Smooth muscle cell (in vitro differentiated cells): Measurements from ENCODE around the gene SPIRE2. TPM values are rescaled to one million over a fixed set of nuclear protein-coding genes. Genes with fewer than 3 reads are reported as not detected.

ENCODE experiments used
- DNase-seq: peaks from one replicate; lab custom pipeline; 2025; ENCODE audit not compliant: unreplicated experiment; lab: John Stamatoyannopoulos, UW
- H2AFZ ChIP-seq: fragments of 200-600 bp; sonication (generic); 2 replicates; pipeline ENCODE4 v1.6.0; 2016; ENCODE audit warnings: antibody characterized with exemption, low read depth, mild to moderate bottlenecking
- H3F3A ChIP-seq: fragments of 200-600 bp; sonication (generic); 2 replicates; pipeline ENCODE4 v1.6.0; 2017; ENCODE audit warnings: antibody characterized with exemption, low read depth
- H3K27ac ChIP-seq: fragments of 200-600 bp; sonication (generic); 2 replicates; pipeline ENCODE4 v1.5.1; 2016; ENCODE audit warnings: low read depth, mild to moderate bottlenecking
- H3K27me3 ChIP-seq: fragments of 200-600 bp; sonication (generic); 2 replicates; pipeline ENCODE4 v1.6.1; 2016; ENCODE audit warnings: low read depth, mild to moderate bottlenecking
- H3K36me3 ChIP-seq: fragments of 200-600 bp; sonication (generic); 2 replicates; pipeline ENCODE4 v1.5.1; 2016; ENCODE audit warnings: low read depth
- H3K4me1 ChIP-seq: fragments of 200-600 bp; sonication (generic); 2 replicates; pipeline ENCODE4 v1.5.1; 2016; ENCODE audit warnings: low read depth
- H3K4me2 ChIP-seq: fragments of 200-600 bp; sonication (generic); 2 replicates; pipeline ENCODE4 v1.6.0; 2016; ENCODE audit warnings: mild to moderate bottlenecking
- H3K4me3 ChIP-seq: fragments of 200-600 bp; sonication (generic); 2 replicates; pipeline ENCODE4 v1.5.1; 2016; ENCODE audit warnings: mild to moderate bottlenecking
- H3K79me2 ChIP-seq: fragments of 200-600 bp; sonication (generic); 2 replicates; pipeline ENCODE4 v1.6.0; 2016; ENCODE audit warnings: low read depth, mild to moderate bottlenecking
- H3K9ac ChIP-seq: fragments of 200-600 bp; sonication (generic); 2 replicates; pipeline ENCODE4 v1.6.0; 2016; ENCODE audit warnings: low read depth
- H3K9me3 ChIP-seq: fragments of 200-600 bp; sonication (generic); replicated peaks from 2 replicates; pipeline ENCODE4 v1.5.1; 2016; ENCODE audit warnings: low read depth
- H4K20me1 ChIP-seq: fragments of 200-600 bp; sonication (generic); 2 replicates; pipeline ENCODE4 v1.6.0; 2016; ENCODE audit warnings: low read depth
- CTCF ChIP-seq: fragments of 200-600 bp; sonication (generic); IDR thresholded peaks from 2 replicates; pipeline ENCODE4 v1.5.1; 2017; ENCODE audit warnings: borderline replicate concordance, mild to moderate bottlenecking, antibody characterized with exemption; ENCODE audit not compliant: insufficient read depth, poor library complexity, severe bottlenecking
- WGBS: methylation state at CpG from one replicate; pipeline ENCODE4 v1.1.7; 2016; ENCODE audit warnings: low lambda C conversion rate; 5-methylcytosine and 5-hydroxymethylcytosine counted together
- polyA plus RNA-seq: library from polyadenylated mRNA; unstranded; fragments of >200 nt; fragmentation: Nextera tagmentation; extraction: Ambion mirVana; gene quantifications from 2 replicates; pipeline ENCODE4 v1.2.1, GENCODE V29; 2016
- total RNA-seq: library from RNA; depleted of rRNA; stranded (reverse); fragments of >200 nt; gene quantifications from 2 replicates; pipeline ENCODE4 v1.2.3, GENCODE V29; 2014

SPIRE2 gene
- total RNA-seq, result 1.1 and 1.4 TPM in 2 replicates
- polyA plus RNA-seq, result 1.1 and 2.2 TPM in 2 replicates

GRCh38 chr16:89828199-89828869, at the start of gene SPIRE2:
Gene SPIRE2 (plus strand): TSS chr16:89828475. CDS start chr16:89828551, 76 bp downstream.
- Histone ChIP-seq H3K27me3 (no peaks in the 10 kb centered on the region), H3K9ac (no peak within 1 kb of the TSS), H3K4me1 (no peaks in the 10 kb centered on the region), H3K9me3 (no peaks in the 10 kb centered on the region), H3K27ac (no peak within 1 kb of the TSS), H3K79me2 (no peaks in the 10 kb centered on the region), H4K20me1 (peaks cover 6% of the 10 kb centered on the region), H3F3A (no peaks in the 10 kb centered on the region), H3K4me3 (peak within 1 kb of the TSS; percentile 62), H2AFZ (peak within 1 kb of the TSS; percentile 66), H3K4me2 (peak within 1 kb of the TSS; percentile 96), H3K36me3 (no peaks in the 10 kb centered on the region)
- WGBS, result under 1% methylated on average over 38 of the region's 98 CpGs
- no peak for TF ChIP-seq CTCF
- peak; percentile 53 for DNase-seq

- H3K9ac ChIP-seq, result no peak overlapping the region
Measured at GRCh38 chr16:89779231-89779908, 48.9 kb upstream of the SPIRE2 start.

GRCh38 chr16:89779909-89780305, 48.4 kb upstream of the SPIRE2 start:
- no peak overlapping the region for H3K9ac ChIP-seq
- H3K27ac ChIP-seq, result no peak overlapping the region
- WGBS, result 90% methylated on average over 6 of the region's 6 CpGs
- no peaks in the 10 kb centered on the region for H3K4me1 ChIP-seq
- TF ChIP-seq CTCF, result no peak
- no peak overlapping the region for H3K4me2 ChIP-seq
- H3F3A ChIP-seq, result no peaks in the 10 kb centered on the region
- no peaks in the 10 kb centered on the region for H3K9me3 ChIP-seq
- H2AFZ ChIP-seq, result no peak overlapping the region
- no peaks in the 10 kb centered on the region for H3K79me2 ChIP-seq
- H4K20me1 ChIP-seq, result no peaks in the 10 kb centered on the region
- no peaks in the 10 kb centered on the region for H3K36me3 ChIP-seq
- DNase-seq, result no peak
- H3K4me3 ChIP-seq, result no peak overlapping the region
- no peaks in the 10 kb centered on the region for H3K27me3 ChIP-seq

More at GRCh38 chr16:89779231-89779908, 48.9 kb upstream of the SPIRE2 start:
- no peak for TF ChIP-seq CTCF
- H4K20me1 ChIP-seq, result no peaks in the 10 kb centered on the region
- no peaks in the 10 kb centered on the region for H3F3A ChIP-seq
- H3K4me1 ChIP-seq, result no peaks in the 10 kb centered on the region
- 99% methylated on average over 13 of the region's 13 CpGs for WGBS
- H3K4me2 ChIP-seq, result no peak overlapping the region
- H3K79me2 ChIP-seq, result no peaks in the 10 kb centered on the region
- no peak overlapping the region for H3K27ac ChIP-seq
- no peaks in the 10 kb centered on the region for H3K9me3 ChIP-seq
- no peaks in the 10 kb centered on the region for H3K36me3 ChIP-seq
- no peak overlapping the region for H3K4me3 ChIP-seq
- no peak overlapping the region for H2AFZ ChIP-seq
- no peak for DNase-seq
- no peaks in the 10 kb centered on the region for H3K27me3 ChIP-seq
